GM12874 (cell line): ENCODE results near the gene KRTAP4-5.
"Not testable (repeated sequence)": the region's sequence is repeated elsewhere in the genome, so short reads cannot be mapped to it uniquely, and the experiment has no call there.

Experiments
- CTCF ChIP-seq: IDR thresholded peaks from 2 replicates; pipeline ENCODE4 v1.5.1; 2011; ENCODE audit warnings: low read depth, mild to moderate bottlenecking, control low read depth, low read length, moderate library complexity; ENCODE audit not compliant: insufficient read depth

The KRTAP4-5 gene

GRCh38 chr17:41125064-41125463, 24.6 kb downstream of the KRTAP4-5 start:
- TF ChIP-seq CTCF, result no peak

DNA sequence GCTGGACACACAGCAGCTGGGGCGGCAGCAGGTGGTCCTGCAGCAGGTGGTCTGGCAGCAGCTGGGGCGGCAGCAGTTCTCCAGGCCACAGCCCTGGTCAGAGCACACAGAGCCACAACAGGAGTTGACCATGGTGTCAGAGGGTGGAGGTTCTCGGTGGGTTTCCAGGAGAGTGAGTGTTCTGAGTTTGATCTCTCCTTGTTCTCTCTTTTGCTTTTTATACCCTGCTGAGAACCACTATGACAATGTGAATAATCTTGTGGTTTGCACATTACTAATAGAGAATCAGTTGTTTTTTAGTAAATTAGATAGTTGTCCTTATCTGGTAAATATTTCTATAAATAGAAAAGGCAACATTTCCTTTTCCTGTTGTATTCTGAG, 25.6 kb downstream of the KRTAP4-5 start, which contains the start of gene KRTAP4-12:
Gene KRTAP4-12, minus strand, starts transcription at position 192 of the 381 bp plus-strand sequence. Its CDS starts 60 bp downstream, at position 132.
- not testable (repeated sequence) for TF ChIP-seq CTCF

GRCh38 chr17:41121742-41122141, 27.9 kb downstream of the KRTAP4-5 start:
- TF ChIP-seq CTCF, result no peak

DNA sequence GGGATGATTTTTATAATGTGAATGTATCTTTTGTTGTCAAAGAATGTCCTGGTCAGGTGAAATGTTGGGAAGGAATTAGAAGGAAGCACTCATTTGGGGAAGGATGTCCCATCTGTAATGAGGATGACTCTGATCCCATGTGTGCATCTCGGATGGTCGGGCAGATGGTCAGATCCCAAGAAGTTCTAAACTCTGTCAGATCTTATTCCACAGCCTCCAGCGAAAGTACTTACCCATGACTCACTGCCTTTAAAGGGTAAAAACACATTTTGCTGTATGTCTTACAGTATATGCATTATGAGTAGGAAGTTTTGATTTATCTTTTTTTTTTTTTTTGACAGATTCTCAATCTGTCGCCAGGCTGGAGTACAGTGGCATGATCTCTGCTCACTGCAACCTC, 30.9 kb downstream of the KRTAP4-5 start:
- TF ChIP-seq CTCF, result no peak

DNA sequence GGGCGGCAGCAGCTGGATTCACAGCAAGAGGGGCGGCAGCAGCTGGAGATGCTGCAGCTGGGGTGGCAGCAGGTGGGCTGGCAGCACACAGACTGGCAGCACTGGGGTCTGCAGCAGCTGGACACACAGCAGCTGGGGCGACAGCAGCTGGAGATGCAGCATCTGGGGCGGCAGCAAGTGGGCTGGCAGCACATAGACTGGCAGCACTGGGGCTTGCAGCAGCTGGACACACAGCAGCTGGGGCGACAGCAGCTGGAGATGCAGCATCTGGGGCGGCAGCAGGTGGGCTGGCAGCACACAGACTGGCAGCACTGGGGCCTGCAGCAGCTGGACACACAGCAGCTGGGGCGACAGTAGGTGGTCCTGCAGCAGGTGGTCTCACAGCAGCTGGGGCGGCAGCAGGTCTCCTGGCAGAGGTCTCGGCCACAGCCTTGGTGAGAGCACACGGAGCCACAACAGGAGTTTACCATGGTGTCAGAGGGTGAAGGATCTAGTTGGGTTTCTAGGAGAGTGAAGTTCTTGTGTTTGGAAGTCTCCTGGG, 31.7 kb downstream of the KRTAP4-5 start, which contains the start of gene KRTAP4-11:
Gene KRTAP4-11, minus strand, starts transcription at position 528 of the 541 bp plus-strand sequence. Its CDS starts 58 bp downstream, at position 470.
- TF ChIP-seq CTCF, result not testable (repeated sequence)

DNA sequence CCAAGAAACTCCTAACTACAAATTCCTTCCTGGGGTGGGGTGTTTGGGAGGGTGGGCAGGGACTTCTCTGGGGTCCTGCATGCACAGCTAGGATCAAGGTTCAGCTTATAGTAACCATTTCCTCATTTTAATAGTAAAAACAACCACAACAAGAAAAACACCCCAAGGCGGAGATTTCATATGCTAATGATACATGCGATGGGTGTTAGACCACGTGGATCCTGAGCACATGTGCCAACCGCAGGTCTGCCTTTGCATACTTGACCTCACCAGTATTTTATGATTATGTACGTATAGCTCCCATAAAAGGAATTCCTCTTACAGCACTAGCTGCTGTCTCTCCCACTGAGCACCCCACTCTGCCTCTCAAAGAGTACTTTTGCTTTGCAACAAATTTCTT, 33.3 kb downstream of the KRTAP4-5 start:
- no peak for TF ChIP-seq CTCF

DNA sequence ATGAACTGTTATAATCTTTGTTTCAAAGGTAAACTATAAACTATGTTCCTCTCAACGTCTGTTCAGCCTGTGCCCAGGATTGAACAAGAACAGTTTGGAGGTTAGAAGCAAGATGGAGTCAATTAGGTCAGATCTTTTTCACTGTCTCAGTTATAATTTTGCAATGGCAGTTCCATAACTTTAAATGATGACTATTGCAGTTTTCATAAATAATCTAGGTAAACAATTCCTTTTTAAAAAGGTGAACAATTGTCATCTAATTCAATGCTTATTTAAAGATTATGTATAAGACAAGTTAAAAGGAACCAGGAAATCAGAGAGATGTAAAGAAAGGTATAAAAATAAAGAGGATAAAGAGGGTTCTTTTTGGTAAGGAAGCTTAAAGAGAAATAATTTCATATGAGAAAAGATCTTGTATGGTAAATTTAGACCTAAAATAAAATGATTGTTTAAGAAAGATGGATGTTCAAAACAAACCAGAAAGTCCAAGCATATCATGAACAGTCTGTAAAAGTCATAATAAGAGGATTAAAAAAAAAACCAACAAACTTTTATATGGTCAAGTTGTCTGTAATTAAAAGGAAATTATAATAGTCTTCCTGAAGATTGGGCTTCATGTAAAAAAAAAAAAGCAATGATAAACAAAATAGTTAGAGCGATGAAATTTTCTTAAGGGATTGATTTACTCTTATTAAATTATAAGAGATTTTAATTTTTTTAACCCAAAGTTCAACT, 38.3 kb downstream of the KRTAP4-5 start:
- TF ChIP-seq CTCF, result no peak
